HT1080 (cell line): Measurements from ENCODE around the gene HBM. TPM values are rescaled to one million over a fixed set of nuclear protein-coding genes. Genes with fewer than 3 reads are reported as not detected.
"Not testable (repeated sequence)": the region's sequence is repeated elsewhere in the genome, so short reads cannot be mapped to it uniquely, and the experiment has no call there.

ENCODE experiments used
- DNase-seq: peaks from one replicate; pipeline ENCODE4 v3.0.0-alpha.2; 2015; ENCODE audit warnings: low read depth
- total RNA-seq: library from RNA; depleted of rRNA; stranded (reverse); fragments of >200 nt; shearing (Covaris generic); gene quantifications from 2 replicates; pipeline ENCODE4 v1.2.3, GENCODE V29; 2014

HBM gene
- total RNA-seq, 1 experiment from 2014 or later: not detected

GRCh38 chr16:144797-145252 is 21.0 kb upstream of the HBM start:
- no peak for DNase-seq

GRCh38 chr16:146646-147045 is 19.1 kb upstream of the HBM start:
- DNase-seq: no peak

- DNase-seq: no peak
These were observed 16.6 kb upstream of the HBM start for GRCh38 chr16:149024-149660.

- DNase-seq: no peak
These were observed 13.3 kb upstream of the HBM start, which contains the start of gene HBZ for GRCh38 chr16:152141-153128. TSS of gene HBZ (plus strand) at chr16:152644. CDS start at chr16:152910, 266 bp downstream.

- not testable (repeated sequence) for DNase-seq
These were observed 12.7 kb upstream of the HBM start for GRCh38 chr16:153129-153521.

GRCh38 chr16:153550-154216 is 12.1 kb upstream of the HBM start:
- not testable (repeated sequence) for DNase-seq

- no peak for DNase-seq
These were observed 11.4 kb upstream of the HBM start for GRCh38 chr16:154217-155030.

- no peak for DNase-seq
These were observed 10.8 kb upstream of the HBM start for GRCh38 chr16:155031-155398.

GRCh38 chr16:159136-159849 is 6.5 kb upstream of the HBM start:
- no peak for DNase-seq

- DNase-seq: not testable (repeated sequence)
These were observed 5.5 kb upstream of the HBM start for GRCh38 chr16:160242-160641.

- DNase-seq: no peak
These were observed 5.0 kb upstream of the HBM start for GRCh38 chr16:160691-161190.

GRCh38 chr16:162271-162991 is 3.3 kb upstream of the HBM start:
- DNase-seq: no peak

- not testable (repeated sequence) for DNase-seq
These were observed 2.6 kb upstream of the HBM start for GRCh38 chr16:163139-163538.

- DNase-seq: not testable (repeated sequence)
These were observed 2.1 kb upstream of the HBM start for GRCh38 chr16:163696-164095.

- DNase-seq: not testable (repeated sequence)
These were observed 1.5 kb upstream of the HBM start for GRCh38 chr16:164134-164823.

- no peak for DNase-seq
These were observed 795 bp upstream of the HBM start for GRCh38 chr16:164827-165538.

- no peak for DNase-seq
These were observed 770 bp downstream of the HBM start for GRCh38 chr16:166375-167121.
